Caco-2 (cell line): ENCODE measurements around the gene DCUN1D1. TPM values are rescaled to one million over a fixed set of nuclear protein-coding genes. Genes with fewer than 3 reads are reported as not detected.
"Not testable (repeated sequence)": the region's sequence is repeated elsewhere in the genome, so short reads cannot be mapped to it uniquely, and the experiment has no call there.

ENCODE experiments used
- BruUV-seq: library from RNA; stranded (reverse); fragments of 400-500 nt; replicated peaks from 2 replicates; lab custom pipeline; 2021; lab: Mats Ljungman, UMichigan
- CTCF ChIA-PET: fragments of 300-600 bp; sonication (Branson Sonifier 250); formaldehyde crosslinking; loops from one replicate; lab custom pipeline; 2022; ENCODE audit warnings: antibody characterized with exemption; lab: Charles Lee
- POLR2A ChIA-PET: fragments of 300-600 bp; sonication (Branson Sonifier 250); formaldehyde crosslinking; loops from one replicate; lab custom pipeline; 2022; ENCODE audit warnings: antibody characterized with exemption; lab: Charles Lee
- DNase-seq, 2 experiments: peaks; one replicate each; pipeline versions ENCODE4 v3.0.0 to v3.0.0-alpha.2; 2020 to 2022
- H3K27me3 ChIP-seq: replicated peaks from 2 replicates; pipeline ENCODE4 v1.6.0; 2011; ENCODE audit warnings: low read length; ENCODE audit not compliant: control insufficient read depth, insufficient read depth
- H3K36me3 ChIP-seq: 2 replicates; pipeline ENCODE4 v1.5.1; 2011; ENCODE audit warnings: low read length; ENCODE audit not compliant: control insufficient read depth, insufficient read depth
- H3K4me1 ChIP-seq: fragments of 250-450 bp; sonication (Bioruptor Pico); 2 replicates; pipeline ENCODE4 v1.5.1; 2020; ENCODE audit warnings: mild to moderate bottlenecking
- H3K4me3 ChIP-seq: 2 replicates; pipeline ENCODE4 v1.5.1; 2011; ENCODE audit warnings: low read depth, mild to moderate bottlenecking, control low read depth, low read length
- H3K9me3 ChIP-seq: fragments of 250-450 bp; sonication (Bioruptor Pico); 2 replicates; pipeline ENCODE4 v1.5.1; 2020; ENCODE audit warnings: mild to moderate bottlenecking, moderate library complexity
- H3K27ac Mint-ChIP-seq: one replicate; pipeline ENCODE4 v1.8.0; 2022; ENCODE audit warnings: mixed read lengths; ENCODE audit not compliant: unreplicated experiment
- H3K27me3 Mint-ChIP-seq: one replicate; pipeline ENCODE4 v1.8.0; 2022; ENCODE audit warnings: mixed read lengths; ENCODE audit not compliant: insufficient read depth, unreplicated experiment
- H3K36me3 Mint-ChIP-seq: one replicate; pipeline ENCODE4 v1.8.0; 2022; ENCODE audit warnings: mild to moderate bottlenecking, mixed read lengths; ENCODE audit not compliant: insufficient read depth, unreplicated experiment
- H3K4me1 Mint-ChIP-seq: one replicate; pipeline ENCODE4 v1.8.0; 2022; ENCODE audit warnings: low read depth, mixed read lengths; ENCODE audit not compliant: unreplicated experiment
- H3K4me3 Mint-ChIP-seq: one replicate; pipeline ENCODE4 v1.8.0; 2022; ENCODE audit warnings: mild to moderate bottlenecking, moderate library complexity, mixed read lengths; ENCODE audit not compliant: unreplicated experiment
- H3K9me3 Mint-ChIP-seq: one replicate; pipeline ENCODE4 v1.8.0; 2022; ENCODE audit warnings: mixed read lengths; ENCODE audit not compliant: unreplicated experiment
- intact Hi-C: fragments of 100-400 bp; cut with micrococcal nuclease; formaldehyde crosslinking; loops from one replicate; pipeline ENCODE4 v1.10.0; 2022; ENCODE audit not compliant: unreplicated experiment
- total RNA-seq: library from RNA; stranded (reverse); gene quantifications from 2 replicates; pipeline ENCODE4 v1.2.3, GENCODE V29; 2022
- TF ChIP-seq, protein P1 (sequence below), 2 experiments: fragments of 200-600 bp in 1 of 2; IDR thresholded peaks; 1 replicate in 1 of 2; 2 replicates in 1 of 2; pipeline versions ENCODE4 v1.5.1 to v1.8.0; 2011 to 2022; ENCODE audit warnings: antibody characterized with exemption in 1 of 2, control low read depth in 1 of 2, inconsistent platforms in 1 of 2, low read depth in 1 of 2, low read length in 1 of 2, mild to moderate bottlenecking in 1 of 2, moderate library complexity in 1 of 2; ENCODE audit not compliant: insufficient read depth in 1 of 2, severe bottlenecking in 1 of 2, unreplicated experiment in 1 of 2

Gene DCUN1D1
- total RNA-seq, 1 experiment from 2014 or later = 51.2 TPM

DNA sequence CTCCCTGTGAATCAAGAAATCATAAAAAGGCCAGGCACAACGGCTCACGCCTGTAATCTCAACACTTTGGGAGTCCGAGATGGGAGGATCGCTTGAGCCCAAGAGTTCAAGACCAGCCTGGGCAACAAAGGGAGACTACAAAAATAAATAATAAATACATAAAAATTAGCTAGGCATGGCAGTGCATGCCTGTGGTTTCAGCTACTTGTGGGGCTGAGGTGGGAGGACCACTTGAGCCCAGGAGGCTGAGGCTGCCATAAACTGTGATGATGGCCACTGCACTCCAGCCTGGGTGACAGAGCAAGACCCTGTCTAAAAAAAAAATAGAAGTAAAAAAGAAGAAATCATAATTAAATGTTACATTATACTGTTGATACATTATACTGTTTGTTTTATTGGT, 28.0 kb upstream of the DCUN1D1 start:
- TF ChIP-seq, protein P1, sequence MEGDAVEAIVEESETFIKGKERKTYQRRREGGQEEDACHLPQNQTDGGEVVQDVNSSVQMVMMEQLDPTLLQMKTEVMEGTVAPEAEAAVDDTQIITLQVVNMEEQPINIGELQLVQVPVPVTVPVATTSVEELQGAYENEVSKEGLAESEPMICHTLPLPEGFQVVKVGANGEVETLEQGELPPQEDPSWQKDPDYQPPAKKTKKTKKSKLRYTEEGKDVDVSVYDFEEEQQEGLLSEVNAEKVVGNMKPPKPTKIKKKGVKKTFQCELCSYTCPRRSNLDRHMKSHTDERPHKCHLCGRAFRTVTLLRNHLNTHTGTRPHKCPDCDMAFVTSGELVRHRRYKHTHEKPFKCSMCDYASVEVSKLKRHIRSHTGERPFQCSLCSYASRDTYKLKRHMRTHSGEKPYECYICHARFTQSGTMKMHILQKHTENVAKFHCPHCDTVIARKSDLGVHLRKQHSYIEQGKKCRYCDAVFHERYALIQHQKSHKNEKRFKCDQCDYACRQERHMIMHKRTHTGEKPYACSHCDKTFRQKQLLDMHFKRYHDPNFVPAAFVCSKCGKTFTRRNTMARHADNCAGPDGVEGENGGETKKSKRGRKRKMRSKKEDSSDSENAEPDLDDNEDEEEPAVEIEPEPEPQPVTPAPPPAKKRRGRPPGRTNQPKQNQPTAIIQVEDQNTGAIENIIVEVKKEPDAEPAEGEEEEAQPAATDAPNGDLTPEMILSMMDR (IDR thresholded peaks at IDR 0.05; ENCODE audit: insufficient read depth in 1 of 2, low read depth in 1 of 2, low read length in 1 of 2, severe bottlenecking in 1 of 2, unreplicated experiment in 1 of 2) = no peak
- BruUV-seq = no TSS peak
- no peaks in the 10 kb centered on the region for H3K9me3 ChIP-seq

DNA sequence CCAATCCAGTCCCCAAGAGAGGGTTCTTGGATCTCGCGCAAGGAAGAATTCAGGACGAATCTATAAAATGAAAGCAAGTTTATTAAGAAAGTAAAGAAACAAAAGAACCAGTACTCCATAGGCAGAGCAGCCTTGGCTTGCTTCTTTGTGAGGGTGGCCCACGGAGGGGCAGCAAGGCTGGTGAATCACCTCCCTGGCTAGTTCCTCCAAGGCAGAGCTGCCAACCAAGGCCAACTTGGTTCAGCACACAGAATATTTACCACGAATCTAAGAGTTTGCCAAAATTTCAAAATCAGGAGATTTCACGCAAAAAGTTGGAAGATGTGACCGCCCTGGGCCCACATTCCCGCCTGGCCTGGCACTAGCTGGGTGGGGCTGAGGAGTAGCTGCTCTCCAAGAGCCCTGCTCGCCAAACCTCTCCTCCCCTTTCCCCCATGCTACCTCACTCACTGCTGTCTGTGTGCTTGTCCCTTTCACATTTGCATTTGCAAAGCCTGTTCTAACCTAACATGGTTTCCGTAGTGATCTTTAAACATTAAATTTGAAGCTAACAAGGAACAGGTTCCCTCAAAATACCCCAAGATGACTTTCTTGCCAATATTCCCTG, 26.2 kb upstream of the DCUN1D1 start:
- Mint-ChIP-seq H3K27me3 (no peaks in the 10 kb centered on the region), H3K4me3 (no peak overlapping the region), H3K36me3 (no peaks in the 10 kb centered on the region), H3K4me1 (no peaks in the 10 kb centered on the region), H3K9me3 (no peaks in the 10 kb centered on the region), H3K27ac (no peak overlapping the region)
- no peak overlapping the region for H3K4me3 ChIP-seq
- BruUV-seq = no TSS peak
- no peak for DNase-seq
- no peaks in the 10 kb centered on the region for H3K4me1 ChIP-seq
- intact Hi-C loops = no loop called here
- TF ChIP-seq, protein P1 (IDR thresholded peaks at IDR 0.05; ENCODE audit: insufficient read depth in 1 of 2, low read depth in 1 of 2, low read length in 1 of 2, severe bottlenecking in 1 of 2, unreplicated experiment in 1 of 2) = no peak
- H3K36me3 ChIP-seq = no peaks in the 10 kb centered on the region
- ChIA-PET POLR2A (no interaction called here), CTCF (no interaction called here)
- no peaks in the 10 kb centered on the region for H3K27me3 ChIP-seq
- no peaks in the 10 kb centered on the region for H3K9me3 ChIP-seq

More for the DNA sequence above, 28.0 kb upstream of the DCUN1D1 start:
- Histone ChIP-seq H3K4me3 (no peak overlapping the region), H3K27me3 (no peaks in the 10 kb centered on the region), H3K4me1 (no peaks in the 10 kb centered on the region), H3K36me3 (no peaks in the 10 kb centered on the region; the same call in 1 of the 2 replicates)
- CTCF ChIA-PET = no interaction called here
- H3K9me3 Mint-ChIP-seq = no peaks in the 10 kb centered on the region
- POLR2A ChIA-PET = no interaction called here
- H3K27me3 Mint-ChIP-seq = no peaks in the 10 kb centered on the region
- intact Hi-C loops = no loop called here
- no peak for DNase-seq
- H3K4me1 Mint-ChIP-seq = no peaks in the 10 kb centered on the region
- no peak overlapping the region for H3K27ac Mint-ChIP-seq
- H3K36me3 Mint-ChIP-seq = peaks cover 10% of the 10 kb centered on the region
- no peak overlapping the region for H3K4me3 Mint-ChIP-seq

DNA sequence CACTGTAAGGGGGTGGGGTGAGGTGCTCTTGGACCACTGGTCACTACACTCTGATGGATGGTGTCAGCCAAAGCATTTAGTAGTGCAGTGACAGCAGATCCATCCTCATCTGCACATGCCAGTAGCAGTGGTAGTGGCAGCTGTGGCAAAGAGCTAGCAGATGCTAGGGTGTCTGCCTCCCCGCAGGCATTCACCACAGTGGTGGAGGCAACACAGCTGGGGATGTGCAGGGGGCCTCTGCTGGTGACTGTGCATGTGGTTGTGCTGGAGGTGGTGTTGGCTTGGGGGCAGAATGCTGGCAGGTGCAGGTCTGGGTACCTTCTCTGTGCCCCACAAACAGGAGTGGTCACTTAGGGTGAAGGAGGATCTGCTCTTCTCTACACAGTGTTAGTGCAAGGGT, 19.4 kb upstream of the DCUN1D1 start:
- BruUV-seq = no TSS peak
- intact Hi-C loops = no loop called here

DNA sequence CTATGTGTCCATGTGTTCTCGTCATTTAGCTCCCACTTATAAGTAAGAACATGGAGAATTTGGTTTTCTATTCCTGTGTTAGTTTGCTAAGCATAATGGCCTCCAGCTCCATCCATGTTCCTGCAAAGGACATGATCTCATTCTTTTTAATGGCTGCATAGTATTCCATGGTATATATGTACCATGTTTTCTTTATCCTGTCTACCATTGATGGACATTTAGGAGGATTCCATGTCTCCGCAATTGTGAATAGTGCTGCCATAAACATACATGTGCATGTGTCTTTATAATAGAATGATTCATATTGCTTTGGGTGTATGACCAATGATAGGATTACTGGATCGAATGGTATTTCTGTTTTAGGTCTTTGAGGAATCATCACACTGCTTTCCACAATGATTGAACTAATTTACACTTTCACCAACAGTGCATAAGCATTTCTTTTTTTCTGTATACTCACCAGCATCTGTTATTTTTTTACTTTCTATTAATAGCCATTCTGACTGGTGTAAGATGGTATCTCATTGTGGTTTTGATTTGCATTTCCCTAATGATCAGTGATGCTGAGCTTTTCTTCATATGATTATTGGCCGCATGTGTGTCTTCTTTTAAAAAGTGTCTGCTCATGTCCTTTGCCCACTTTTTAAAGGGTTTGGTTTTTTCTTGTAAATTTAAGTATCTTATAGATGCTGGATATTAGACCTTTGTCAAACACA, 13.3 kb upstream of the DCUN1D1 start:
- H3K27me3 Mint-ChIP-seq, H3K9me3 ChIP-seq, H3K36me3 ChIP-seq, H3K27me3 ChIP-seq, DNase-seq, POLR2A ChIA-PET, H3K4me3 ChIP-seq, CTCF ChIA-PET, BruUV-seq, H3K4me3 Mint-ChIP-seq, intact Hi-C loops, H3K4me1 Mint-ChIP-seq, H3K9me3 Mint-ChIP-seq, H3K4me1 ChIP-seq, H3K27ac Mint-ChIP-seq, H3K36me3 Mint-ChIP-seq: not testable (repeated sequence)

More for the DNA sequence above, 19.4 kb upstream of the DCUN1D1 start:
- POLR2A ChIA-PET = no interaction called here
- no peak overlapping the region for H3K4me3 Mint-ChIP-seq
- no peak for DNase-seq
- Histone ChIP-seq H3K36me3 (no peaks in the 10 kb centered on the region), H3K4me3 (no peak overlapping the region), H3K9me3 (no peaks in the 10 kb centered on the region), H3K4me1 (no peaks in the 10 kb centered on the region), H3K27me3 (no peaks in the 10 kb centered on the region)
- H3K27ac Mint-ChIP-seq = no peak overlapping the region
- TF ChIP-seq, protein P1 (IDR thresholded peaks at IDR 0.05; ENCODE audit: insufficient read depth in 1 of 2, low read depth in 1 of 2, low read length in 1 of 2, severe bottlenecking in 1 of 2, unreplicated experiment in 1 of 2) = no peak
- H3K36me3 Mint-ChIP-seq = peaks cover 5% of the 10 kb centered on the region
- no peaks in the 10 kb centered on the region for H3K27me3 Mint-ChIP-seq
- H3K4me1 Mint-ChIP-seq = no peaks in the 10 kb centered on the region
- no peaks in the 10 kb centered on the region for H3K9me3 Mint-ChIP-seq
- CTCF ChIA-PET = no interaction called here
